Karpas-422 (cell line): ENCODE measurements around the gene CDH6. TPM values are rescaled to one million over a fixed set of nuclear protein-coding genes. Genes with fewer than 3 reads are reported as not detected.
A peak's percentile ranks its signal among the peaks of the same experiment; 100 is the strongest.

Experiments
- DNase-seq: peaks from one replicate; pipeline ENCODE4 v3.0.0-alpha.2; 2015
- H2AFZ ChIP-seq: fragments of 200-600 bp; sonication (generic); 2 replicates; pipeline ENCODE4 v1.6.1; 2014; ENCODE audit warnings: antibody characterized with exemption, low read length, mixed read lengths
- H3K27ac ChIP-seq: fragments of 200-600 bp; sonication (generic); 2 replicates; pipeline ENCODE4 v1.5.1; 2014; ENCODE audit warnings: mild to moderate bottlenecking, low read length, moderate library complexity
- H3K27me3 ChIP-seq: fragments of 200-600 bp; sonication (generic); 2 replicates; pipeline ENCODE4 v1.6.1; 2014; ENCODE audit warnings: low read length, mixed read lengths
- H3K36me3 ChIP-seq: fragments of 200-600 bp; sonication (generic); 2 replicates; pipeline ENCODE4 v1.6.1; 2014; ENCODE audit warnings: low read length, mixed read lengths; ENCODE audit not compliant: insufficient read depth
- H3K4me1 ChIP-seq: fragments of 200-600 bp; sonication (generic); 2 replicates; pipeline ENCODE4 v1.6.1; 2014; ENCODE audit warnings: mild to moderate bottlenecking, low read length, mixed read lengths
- H3K4me2 ChIP-seq: fragments of 200-600 bp; sonication (generic); 2 replicates; pipeline ENCODE4 v1.6.1; 2014; ENCODE audit warnings: low read length, low read depth, mild to moderate bottlenecking; ENCODE audit not compliant: poor library complexity, severe bottlenecking
- H3K4me3 ChIP-seq: fragments of 200-600 bp; sonication (generic); 2 replicates; pipeline ENCODE4 v1.5.1; 2014; ENCODE audit warnings: mild to moderate bottlenecking, antibody characterized with exemption, low read length, mixed read lengths
- H3K79me2 ChIP-seq: fragments of 200-600 bp; sonication (generic); 2 replicates; pipeline ENCODE4 v1.6.1; 2014; ENCODE audit warnings: mild to moderate bottlenecking, low read length, mixed read lengths
- H3K9ac ChIP-seq: fragments of 200-600 bp; sonication (generic); 2 replicates; pipeline ENCODE4 v1.6.0; 2014; ENCODE audit warnings: low read length
- H3K9me2 ChIP-seq: fragments of 200-600 bp; sonication (generic), shearing (Covaris generic); replicated peaks from 2 replicates; pipeline ENCODE4 v1.6.0; 2014; ENCODE audit warnings: mild to moderate bottlenecking, low read length, moderate library complexity; ENCODE audit not compliant: insufficient read depth
- H3K9me3 ChIP-seq: fragments of 300-700, 200-600 bp; sonication (generic); 2 replicates; pipeline ENCODE4 v1.6.1; 2014; ENCODE audit warnings: low read length, mixed read lengths
- H4K20me1 ChIP-seq: fragments of 200-600 bp; sonication (generic); 2 replicates; pipeline ENCODE4 v1.6.1; 2014; ENCODE audit warnings: mild to moderate bottlenecking, antibody characterized with exemption, low read length, low read depth; ENCODE audit not compliant: insufficient read depth
- total RNA-seq: library from RNA; depleted of rRNA; stranded (reverse); fragments of >200 nt; shearing (Covaris generic); gene quantifications from 2 replicates; pipeline ENCODE4 v1.2.3, GENCODE V29; 2014; ENCODE audit warnings: low replicate concordance

CDH6 gene
- total RNA-seq, 1 experiment from 2014 or later = not detected

DNA sequence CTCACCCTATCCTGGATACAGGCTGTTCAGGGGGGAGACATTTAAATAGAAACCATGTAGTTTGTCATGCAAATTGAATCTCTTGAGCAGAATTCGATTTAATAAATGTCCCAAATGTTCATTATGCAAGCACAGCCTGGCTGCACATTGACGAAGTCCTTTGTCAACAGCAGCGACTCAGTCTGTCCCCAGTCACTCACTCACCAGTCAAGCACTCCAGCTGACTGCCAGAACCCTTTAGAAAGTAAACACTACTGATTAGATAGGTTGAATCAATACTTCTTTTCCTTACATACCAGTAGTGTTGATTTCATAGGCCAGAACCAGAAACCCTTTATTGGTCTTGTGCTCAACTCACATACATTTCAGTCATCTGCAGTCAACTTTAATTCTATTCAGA lies 27.5 kb downstream of the CDH6 start:
- H3K79me2 ChIP-seq = no peaks in the 10 kb centered on the region
- no peak overlapping the region for H3K4me2 ChIP-seq
- H4K20me1 ChIP-seq = no peaks in the 10 kb centered on the region
- DNase-seq = no peak
- H3K9ac ChIP-seq = no peak overlapping the region
- H3K27me3 ChIP-seq = no peaks in the 10 kb centered on the region
- H3K27ac ChIP-seq = no peak overlapping the region
- H3K36me3 ChIP-seq = no peaks in the 10 kb centered on the region
- H3K4me1 ChIP-seq = no peaks in the 10 kb centered on the region
- H3K9me2 ChIP-seq = no peaks in the 10 kb centered on the region
- H2AFZ ChIP-seq = no peak overlapping the region
- H3K4me3 ChIP-seq = no peak overlapping the region
- H3K9me3 ChIP-seq = no peaks in the 10 kb centered on the region

DNA sequence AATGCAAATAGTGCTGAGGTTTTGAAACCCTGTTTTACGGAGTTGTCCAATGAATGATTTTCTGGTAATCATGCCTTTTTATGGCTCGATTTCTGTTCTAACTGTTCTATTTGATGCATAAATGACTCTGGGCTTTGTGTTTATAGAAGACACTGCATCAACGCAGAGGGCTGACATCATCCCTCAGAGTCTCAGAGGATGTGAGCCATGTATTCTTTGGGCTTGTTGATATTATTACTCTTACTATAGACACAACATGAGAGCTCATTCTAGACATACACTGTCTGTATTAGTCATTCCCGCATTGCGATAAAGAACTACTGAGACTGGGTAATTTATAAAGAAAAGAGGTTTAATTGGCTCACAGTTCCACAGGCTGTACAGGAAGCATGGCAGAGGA lies 31.6 kb downstream of the CDH6 start:
- no peaks in the 10 kb centered on the region for H3K9me3 ChIP-seq
- no peaks in the 10 kb centered on the region for H3K36me3 ChIP-seq

DNA sequence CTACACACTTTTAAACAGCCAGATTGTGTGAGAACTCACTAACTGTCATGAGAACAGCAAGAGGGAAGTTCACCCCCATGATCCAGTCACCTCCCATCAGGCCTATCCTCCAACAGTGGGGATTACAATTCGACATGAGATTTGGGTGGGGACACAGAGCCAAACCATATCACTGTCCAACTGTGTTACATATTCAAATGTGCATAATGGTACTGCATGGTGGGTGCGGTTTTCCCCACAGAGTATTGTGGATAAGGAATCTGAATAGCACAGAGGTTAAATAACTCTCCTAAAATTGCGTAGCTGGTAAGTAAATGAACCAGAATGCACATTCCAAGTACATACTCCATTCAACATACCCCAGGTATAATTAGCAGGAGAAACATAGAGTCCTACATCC lies 32.1 kb downstream of the CDH6 start:
- no peaks in the 10 kb centered on the region for H4K20me1 ChIP-seq
- no peak overlapping the region for H3K4me3 ChIP-seq
- H3K36me3 ChIP-seq = no peaks in the 10 kb centered on the region
- no peak overlapping the region for H3K4me2 ChIP-seq
- H3K79me2 ChIP-seq = no peaks in the 10 kb centered on the region
- no peaks in the 10 kb centered on the region for H3K9me2 ChIP-seq
- no peaks in the 10 kb centered on the region for H3K4me1 ChIP-seq
- no peaks in the 10 kb centered on the region for H3K27me3 ChIP-seq
- H3K27ac ChIP-seq = no peak overlapping the region
- H3K9ac ChIP-seq = no peak overlapping the region
- DNase-seq = no peak
- H2AFZ ChIP-seq = no peak overlapping the region
- H3K9me3 ChIP-seq = no peaks in the 10 kb centered on the region

More for the DNA sequence above, 31.6 kb downstream of the CDH6 start:
- Histone ChIP-seq H2AFZ (no peak overlapping the region), H3K4me2 (no peak overlapping the region), H3K9me2 (no peaks in the 10 kb centered on the region), H3K4me3 (no peak overlapping the region), H3K4me1 (no peaks in the 10 kb centered on the region), H3K27ac (no peak overlapping the region), H3K27me3 (no peaks in the 10 kb centered on the region), H3K79me2 (no peaks in the 10 kb centered on the region), H3K9ac (no peak overlapping the region), H4K20me1 (no peaks in the 10 kb centered on the region)
- no peak for DNase-seq

DNA sequence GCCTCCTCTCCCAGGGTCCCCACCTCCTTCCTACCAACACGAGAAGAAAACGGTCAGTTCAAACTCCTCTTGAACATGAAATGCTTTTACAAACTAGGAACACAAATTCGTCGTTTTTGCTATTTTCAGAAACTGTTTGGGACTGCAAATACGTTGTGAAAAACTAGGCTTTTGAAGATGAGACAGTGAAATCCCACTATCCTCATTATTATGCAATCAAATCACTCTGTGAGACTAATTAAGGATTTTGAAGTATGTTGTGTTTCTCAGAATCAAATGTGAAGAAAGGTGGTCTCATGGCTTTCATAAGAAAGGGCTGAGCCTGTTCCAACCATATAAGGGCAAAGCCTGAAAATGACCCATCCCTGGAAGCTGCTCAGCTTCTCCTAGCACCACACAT lies 33.2 kb downstream of the CDH6 start:
- Histone ChIP-seq H3K9me2 (no peaks in the 10 kb centered on the region), H3K4me3 (no peak overlapping the region), H4K20me1 (no peaks in the 10 kb centered on the region), H3K36me3 (no peaks in the 10 kb centered on the region), H3K4me2 (no peak overlapping the region), H3K4me1 (no peaks in the 10 kb centered on the region), H2AFZ (no peak overlapping the region), H3K79me2 (no peaks in the 10 kb centered on the region), H3K9me3 (no peaks in the 10 kb centered on the region), H3K27me3 (no peaks in the 10 kb centered on the region), H3K9ac (no peak overlapping the region), H3K27ac (no peak overlapping the region)
- no peak for DNase-seq

DNA sequence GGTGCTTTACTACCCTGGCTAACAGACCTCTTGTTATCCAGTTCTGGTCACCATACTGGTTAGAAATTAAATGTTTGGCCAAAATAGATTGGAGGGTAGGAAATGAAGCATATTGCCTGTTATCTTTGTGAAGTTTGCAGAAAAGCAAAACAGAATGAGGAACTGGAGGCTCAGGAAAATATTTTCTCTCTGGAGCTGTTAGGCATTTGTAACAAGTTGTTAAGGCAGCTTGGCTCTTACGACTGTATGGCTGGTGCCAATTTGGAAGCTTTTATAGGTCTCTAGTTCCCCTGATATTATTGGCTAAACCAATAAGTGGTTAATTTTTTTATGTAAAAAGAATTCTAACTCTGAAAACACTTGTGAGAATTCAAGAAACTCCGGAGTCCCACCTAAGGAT lies 35.8 kb downstream of the CDH6 start:
- Histone ChIP-seq H4K20me1 (no peaks in the 10 kb centered on the region), H3K27me3 (no peaks in the 10 kb centered on the region), H3K36me3 (no peaks in the 10 kb centered on the region), H3K4me2 (no peak overlapping the region), H3K9me3 (no peaks in the 10 kb centered on the region), H3K4me3 (no peak overlapping the region), H3K27ac (no peak overlapping the region), H3K9ac (no peak overlapping the region), H3K4me1 (no peaks in the 10 kb centered on the region), H2AFZ (no peak overlapping the region), H3K9me2 (no peaks in the 10 kb centered on the region), H3K79me2 (no peaks in the 10 kb centered on the region)
- DNase-seq = no peak

DNA sequence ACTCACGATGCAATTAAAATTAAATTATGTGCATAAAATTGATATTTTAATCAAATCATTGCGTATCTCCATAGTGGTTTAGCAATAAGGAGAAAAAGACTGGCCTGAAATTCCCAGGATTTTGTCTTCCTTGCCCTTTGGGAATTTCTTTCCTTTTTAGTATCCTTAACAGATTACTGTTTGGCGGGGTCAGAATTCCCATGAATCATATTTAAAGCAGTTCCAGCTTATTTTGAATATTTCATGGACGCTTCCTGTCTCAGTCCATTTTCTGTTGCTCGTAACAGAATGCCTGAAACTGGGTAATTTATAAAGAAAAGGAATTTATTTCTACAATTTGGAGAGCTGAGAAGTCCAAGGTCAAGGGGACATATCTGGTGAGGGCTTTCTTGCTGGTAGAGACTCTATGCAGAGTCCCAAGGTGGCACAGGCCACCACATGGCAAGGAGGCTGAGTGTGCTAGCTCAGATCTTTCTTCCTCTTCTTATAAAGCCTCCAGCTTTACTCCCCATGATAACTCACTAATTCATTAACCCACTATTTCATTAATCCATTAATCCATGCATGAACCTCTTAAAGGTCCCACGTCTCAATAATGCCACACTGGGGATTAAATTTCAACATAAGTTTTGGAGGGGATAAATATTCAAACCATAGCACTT lies 37.8 kb downstream of the CDH6 start:
- H3K27ac ChIP-seq = no peak overlapping the region
- no peaks in the 10 kb centered on the region for H3K9me2 ChIP-seq
- H3K36me3 ChIP-seq = no peaks in the 10 kb centered on the region
- H3K4me1 ChIP-seq = no peaks in the 10 kb centered on the region
- no peak for DNase-seq
- H3K9ac ChIP-seq = no peak overlapping the region
- H3K4me2 ChIP-seq = no peak overlapping the region
- H4K20me1 ChIP-seq = no peaks in the 10 kb centered on the region
- H3K9me3 ChIP-seq = no peaks in the 10 kb centered on the region
- H3K27me3 ChIP-seq = no peaks in the 10 kb centered on the region
- no peak overlapping the region for H2AFZ ChIP-seq
- H3K4me3 ChIP-seq = no peak overlapping the region
- no peaks in the 10 kb centered on the region for H3K79me2 ChIP-seq

DNA sequence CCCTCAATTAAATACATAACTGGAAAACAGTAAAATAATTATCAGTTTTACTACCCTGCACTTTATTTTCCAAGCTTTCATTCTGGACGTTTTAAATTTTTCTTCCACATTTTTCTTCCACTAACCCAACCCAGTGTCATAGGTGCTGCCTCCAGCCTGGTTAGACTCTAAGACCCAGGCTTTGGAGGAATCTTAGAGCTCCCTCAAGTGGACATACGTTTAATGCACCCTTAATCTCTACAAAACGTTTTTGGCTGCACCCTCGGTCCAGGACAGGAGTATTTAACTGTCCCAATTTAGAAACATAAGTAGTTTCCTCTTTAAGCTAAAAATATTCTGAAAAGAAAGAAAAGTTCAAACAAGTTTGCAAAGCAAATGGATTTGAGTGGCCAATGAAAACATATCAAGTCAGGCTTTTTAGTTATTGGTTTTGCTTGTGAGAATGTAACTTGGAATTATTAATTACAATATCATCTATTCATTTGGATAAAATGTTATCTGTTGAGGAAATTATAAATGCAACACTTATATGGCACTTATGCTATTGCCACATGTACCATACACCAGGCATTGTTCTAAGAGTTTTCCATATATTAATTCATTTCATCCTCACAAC lies 38.9 kb downstream of the CDH6 start:
- H3K4me2 ChIP-seq = no peak overlapping the region
- peak; percentile 85 for DNase-seq

DNA sequence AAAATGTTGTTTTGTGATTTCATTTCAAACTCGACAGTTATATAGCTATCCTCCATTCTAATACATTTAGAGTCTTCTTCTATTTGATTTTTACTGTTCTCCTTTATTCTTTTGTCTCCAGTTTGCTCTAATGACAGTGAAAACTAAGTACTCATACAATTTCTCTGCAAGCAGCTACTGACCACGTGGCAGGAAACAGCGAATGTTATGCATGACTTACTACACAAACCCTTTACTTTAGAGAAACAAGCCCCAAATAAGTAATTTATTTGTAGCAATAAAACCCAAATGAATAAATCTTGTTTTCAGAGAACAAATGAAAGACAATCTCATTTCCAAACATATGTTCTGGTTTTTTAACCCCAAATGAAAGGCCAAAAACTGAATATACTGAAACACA lies 41.9 kb downstream of the CDH6 start:
- no peaks in the 10 kb centered on the region for H3K4me1 ChIP-seq
- no peaks in the 10 kb centered on the region for H3K36me3 ChIP-seq
- no peak overlapping the region for H3K27ac ChIP-seq
- H3K9me3 ChIP-seq = no peaks in the 10 kb centered on the region
- no peak for DNase-seq
- H3K4me3 ChIP-seq = no peak overlapping the region
- no peaks in the 10 kb centered on the region for H4K20me1 ChIP-seq
- H3K9me2 ChIP-seq = no peaks in the 10 kb centered on the region
- H2AFZ ChIP-seq = no peak overlapping the region
- no peaks in the 10 kb centered on the region for H3K27me3 ChIP-seq
- H3K9ac ChIP-seq = no peak overlapping the region
- H3K79me2 ChIP-seq = no peaks in the 10 kb centered on the region
- H3K4me2 ChIP-seq = no peak overlapping the region

More for the DNA sequence above, 38.9 kb downstream of the CDH6 start:
- no peaks in the 10 kb centered on the region for H3K9me3 ChIP-seq
- no peak overlapping the region for H3K4me3 ChIP-seq
- H3K9ac ChIP-seq = no peak overlapping the region
- H4K20me1 ChIP-seq = no peaks in the 10 kb centered on the region
- H3K4me1 ChIP-seq = no peaks in the 10 kb centered on the region
- no peak overlapping the region for H3K27ac ChIP-seq
- no peak overlapping the region for H2AFZ ChIP-seq
- H3K36me3 ChIP-seq = no peaks in the 10 kb centered on the region
- no peaks in the 10 kb centered on the region for H3K9me2 ChIP-seq
- no peaks in the 10 kb centered on the region for H3K27me3 ChIP-seq
- no peaks in the 10 kb centered on the region for H3K79me2 ChIP-seq
